Left colon (tissue), 2 donors: ENCODE measurements around the gene TAS2R40. TPM values are rescaled to one million over a fixed set of nuclear protein-coding genes. Genes with fewer than 3 reads are reported as not detected.
"Not testable (repeated sequence)": the region's sequence is repeated elsewhere in the genome, so short reads cannot be mapped to it uniquely, and the experiment has no call there.

Source experiments
- ATAC-seq: fragments of 200-7000 bp; cut with Tn5 transposase; one replicate; pipeline ENCODE4 v1.9.1; 2020; ENCODE audit warnings: mild to moderate bottlenecking, moderate library complexity
- DNase-seq, 2 donors: peaks; one replicate each; pipeline ENCODE4 v3.0.0-alpha.2; 2020
- intact Hi-C, 2 donors: fragments of 100-400 bp; cut with DNase I in 1 of 2; cut with micrococcal nuclease in 1 of 2; formaldehyde crosslinking; loops; one replicate each; pipeline versions ENCODE4 v1.11.2 to v1.14.0; 2022; cut with DNase I, micrococcal nuclease
- total RNA-seq, 2 donors: library from RNA; stranded (reverse); fragmentation: NEBNext Ultra II Directional; extraction: Animal tissue kit (Norgen Biotek cat#: 25700); gene quantifications; one replicate each; pipeline ENCODE4 v1.2.1, GENCODE V29; 2021
- donor health status: DM: no; HTN: no; CAD: no.
- donor health status: DM: yes; HTN: yes; CAD: no.

TAS2R40 gene
- total RNA-seq, 2 donors from 2014 or later, result not detected

GRCh38 chr7:143243111-143243510 is 21.3 kb downstream of the TAS2R40 start:
- DNase-seq (no peak), ATAC-seq (peak; percentile 60)
- intact Hi-C loops, result loop anchor here in 1 of 2 donors (5.0 kb wide), 1 partner anchor 59 kb away; no protein-coding TSS in a partner anchor

- intact Hi-C loops, result loop anchor here in 1 of 2 donors (5.0 kb wide), 1 partner anchor 59 kb away; no protein-coding TSS in a partner anchor
- DNase-seq, result no peak
These were observed 21.8 kb downstream of the TAS2R40 start for GRCh38 chr7:143243614-143244013.

GRCh38 chr7:143244321-143244720 is 22.5 kb downstream of the TAS2R40 start:
- peak; percentile 48 for ATAC-seq
- no peak for DNase-seq
- intact Hi-C loops, result loop anchor here in 1 of 2 donors (5.0 kb wide), 1 partner anchor 58 kb away; no protein-coding TSS in a partner anchor

More at GRCh38 chr7:143243614-143244013, 21.8 kb downstream of the TAS2R40 start:
- peak; percentile 24 for ATAC-seq

- intact Hi-C loops, result no loop called here
- ATAC-seq (peak; percentile 73), DNase-seq (peak in 1 of 2 donors; percentile 42)
These were observed 23.3 kb downstream of the TAS2R40 start for GRCh38 chr7:143245123-143245522.

- no peak for ATAC-seq
- no peak for DNase-seq
- intact Hi-C loops, result no loop called here
These were observed 25.5 kb downstream of the TAS2R40 start for GRCh38 chr7:143247372-143247771.

- ATAC-seq, result peak; percentile 74
- peak in 1 of 2 donors; percentile 46 for DNase-seq
- intact Hi-C loops, result no loop called here
These were observed 27.0 kb downstream of the TAS2R40 start for GRCh38 chr7:143248761-143249354.

GRCh38 chr7:143250199-143250598 is 28.4 kb downstream of the TAS2R40 start:
- no peak for DNase-seq
- no peak for ATAC-seq
- intact Hi-C loops, result no loop called here

- intact Hi-C loops, result no loop called here
- DNase-seq (no peak), ATAC-seq (no peak)
These were observed 29.0 kb downstream of the TAS2R40 start for GRCh38 chr7:143250822-143251221.

- DNase-seq (no peak), ATAC-seq (no peak)
- intact Hi-C loops, result no loop called here
These were observed 30.2 kb downstream of the TAS2R40 start for GRCh38 chr7:143252006-143252405.

- intact Hi-C loops, result no loop called here
- ATAC-seq, result no peak
These were observed 33.7 kb downstream of the TAS2R40 start for GRCh38 chr7:143255564-143255963.

GRCh38 chr7:143256325-143256724 is 34.5 kb downstream of the TAS2R40 start:
- DNase-seq (no peak), ATAC-seq (no peak)
- intact Hi-C loops, result no loop called here

More at GRCh38 chr7:143255564-143255963, 33.7 kb downstream of the TAS2R40 start:
- no peak for DNase-seq

- DNase-seq, result no peak
- ATAC-seq, result no peak
- intact Hi-C loops, result no loop called here
These were observed 35.1 kb downstream of the TAS2R40 start for GRCh38 chr7:143256932-143257331.

- peak; percentile 72 for ATAC-seq
- intact Hi-C loops, result no loop called here
- DNase-seq, result no peak
These were observed 35.7 kb downstream of the TAS2R40 start for GRCh38 chr7:143257501-143257900.

GRCh38 chr7:143258831-143259230 is 37.0 kb downstream of the TAS2R40 start:
- intact Hi-C loops, result no loop called here
- ATAC-seq, result no peak
- DNase-seq, result no peak

- intact Hi-C loops, result no loop called here
- no peak for DNase-seq
- ATAC-seq, result no peak
These were observed 37.9 kb downstream of the TAS2R40 start for GRCh38 chr7:143259765-143260164.

- ATAC-seq, result no peak
- intact Hi-C loops, result no loop called here
- DNase-seq, result no peak
These were observed 40.1 kb downstream of the TAS2R40 start for GRCh38 chr7:143261901-143262300.

- ATAC-seq (peak; percentile 90), DNase-seq (peak; percentile 89 to 91)
- intact Hi-C loops, result no loop called here
These were observed 41.7 kb downstream of the TAS2R40 start, which contains the start of gene GSTK1 for GRCh38 chr7:143263266-143264195. Gene GSTK1, plus strand, starts transcription at chr7:143263441. Its CDS starts 73 bp downstream, at chr7:143263514.

- DNase-seq, intact Hi-C loops: not testable (repeated sequence)
- peak; percentile 6 for ATAC-seq
These were observed 42.3 kb downstream of the TAS2R40 start for GRCh38 chr7:143264196-143264568.

- ATAC-seq (no peak), DNase-seq (no peak)
- intact Hi-C loops, result no loop called here
These were observed 43.3 kb downstream of the TAS2R40 start for GRCh38 chr7:143265017-143265693.
